Dendritic cell treated with granulocyte-macrophage colony-stimulating factor and Interleukin-4, amounts not matched to agents 40 ng/mL and 50 ng/mL, for 4 days (primary cell): ENCODE results near the gene PDE6H.

Experiments
- H3K27ac Mint-ChIP-seq: one replicate; pipeline ENCODE4 v1.8.0; 2022; ENCODE audit warnings: mild to moderate bottlenecking, mixed read lengths
- H3K27me3 Mint-ChIP-seq: one replicate; pipeline ENCODE4 v1.8.0; 2022; ENCODE audit warnings: mild to moderate bottlenecking, mixed read lengths
- H3K36me3 Mint-ChIP-seq: one replicate; pipeline ENCODE4 v1.8.0; 2022; ENCODE audit warnings: low read depth, mixed read lengths
- H3K4me1 Mint-ChIP-seq: one replicate; pipeline ENCODE4 v1.8.0; 2022; ENCODE audit warnings: low read depth, mixed read lengths
- H3K4me3 Mint-ChIP-seq: one replicate; pipeline ENCODE4 v1.8.0; 2022; ENCODE audit warnings: mild to moderate bottlenecking, moderate library complexity, mixed read lengths
- H3K9me3 Mint-ChIP-seq: one replicate; pipeline ENCODE4 v1.8.0; 2022; ENCODE audit warnings: mixed read lengths
- intact Hi-C: fragments of 100-400 bp; cut with micrococcal nuclease; formaldehyde crosslinking; loops from one replicate; pipeline ENCODE4 v1.15.0; 2022

The PDE6H gene

DNA sequence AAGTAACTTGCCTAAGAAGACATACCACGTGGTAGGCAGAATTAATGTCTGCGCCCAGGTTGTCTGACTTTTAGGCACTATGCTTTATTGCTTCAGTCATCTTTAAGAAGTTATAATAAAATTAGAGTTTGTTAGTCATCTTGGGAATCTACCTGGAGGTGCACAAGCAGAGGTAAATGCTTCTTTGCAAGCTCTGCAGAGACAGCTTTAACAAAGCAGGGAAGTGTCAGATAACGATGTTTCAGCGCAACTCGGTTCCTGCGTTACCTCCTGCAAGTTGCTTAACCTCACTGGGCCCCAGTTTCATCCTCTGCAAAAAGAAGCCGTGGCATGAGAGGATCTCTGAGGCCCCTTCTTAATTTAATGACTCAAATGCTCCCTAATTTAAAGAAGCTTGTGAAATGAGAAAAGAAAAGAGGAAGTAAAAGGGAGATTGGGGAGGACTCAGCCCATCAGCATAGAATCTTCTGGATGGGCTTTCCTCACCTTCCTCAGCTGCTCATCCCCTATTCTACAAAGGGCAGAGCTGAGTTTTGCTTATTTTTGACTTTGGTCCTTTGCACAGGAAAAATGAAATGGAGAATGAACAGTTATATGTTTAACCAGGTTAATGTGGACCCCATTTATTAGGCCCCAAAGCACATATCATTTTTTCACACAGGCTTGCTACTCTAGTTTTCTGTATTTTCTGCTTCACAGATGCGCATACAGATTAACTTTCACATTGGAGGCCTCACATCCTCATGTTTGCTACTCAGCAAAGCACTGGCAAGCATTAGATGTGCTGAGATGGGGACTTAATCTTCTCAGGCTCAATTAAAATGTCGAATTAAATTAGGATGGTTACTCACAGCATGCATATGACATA lies 16.6 kb upstream of the PDE6H start:
- Mint-ChIP-seq H3K27me3 (no peaks in the 10 kb centered on the region), H3K4me3 (peak overlapping the region; percentile 45), H3K36me3 (peaks cover 82% of the 10 kb centered on the region), H3K27ac (peak overlapping the region; percentile 99), H3K4me1 (peaks cover 69% of the 10 kb centered on the region), H3K9me3 (no peaks in the 10 kb centered on the region)
- intact Hi-C loops, result loop anchor here (5.0 to 10.0 kb wide), 2 partner anchors 184 to 569 kb away; a partner anchor contains a TSS

DNA sequence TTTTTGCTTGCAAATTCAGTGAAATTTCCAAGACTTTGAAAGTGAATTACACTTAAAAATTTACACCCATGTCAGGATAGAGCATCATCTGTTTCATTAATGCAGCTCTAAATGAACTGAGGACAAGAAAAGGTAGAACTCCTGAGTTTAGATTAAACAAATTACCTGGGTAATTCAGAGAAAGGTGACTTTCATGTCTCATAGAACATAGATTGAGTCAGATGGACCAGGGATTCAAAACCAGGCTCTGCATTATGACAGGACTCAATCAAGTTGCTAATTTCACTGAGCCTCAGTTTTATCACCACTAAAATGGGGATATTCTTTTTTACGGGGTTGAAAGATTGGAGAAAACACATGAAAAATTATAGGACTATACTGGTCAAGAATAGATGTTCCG lies 15.9 kb upstream of the PDE6H start:
- peaks cover 63% of the 10 kb centered on the region for H3K4me1 Mint-ChIP-seq
- intact Hi-C loops, result loop anchor here (5.0 to 10.0 kb wide), 2 partner anchors 185 to 568 kb away; a partner anchor contains a TSS
- H3K27me3 Mint-ChIP-seq, result no peaks in the 10 kb centered on the region
- H3K4me3 Mint-ChIP-seq, result peak overlapping the region; percentile 45
- peaks cover 79% of the 10 kb centered on the region for H3K36me3 Mint-ChIP-seq
- peak overlapping the region; percentile 99 for H3K27ac Mint-ChIP-seq
- H3K9me3 Mint-ChIP-seq, result no peaks in the 10 kb centered on the region

DNA sequence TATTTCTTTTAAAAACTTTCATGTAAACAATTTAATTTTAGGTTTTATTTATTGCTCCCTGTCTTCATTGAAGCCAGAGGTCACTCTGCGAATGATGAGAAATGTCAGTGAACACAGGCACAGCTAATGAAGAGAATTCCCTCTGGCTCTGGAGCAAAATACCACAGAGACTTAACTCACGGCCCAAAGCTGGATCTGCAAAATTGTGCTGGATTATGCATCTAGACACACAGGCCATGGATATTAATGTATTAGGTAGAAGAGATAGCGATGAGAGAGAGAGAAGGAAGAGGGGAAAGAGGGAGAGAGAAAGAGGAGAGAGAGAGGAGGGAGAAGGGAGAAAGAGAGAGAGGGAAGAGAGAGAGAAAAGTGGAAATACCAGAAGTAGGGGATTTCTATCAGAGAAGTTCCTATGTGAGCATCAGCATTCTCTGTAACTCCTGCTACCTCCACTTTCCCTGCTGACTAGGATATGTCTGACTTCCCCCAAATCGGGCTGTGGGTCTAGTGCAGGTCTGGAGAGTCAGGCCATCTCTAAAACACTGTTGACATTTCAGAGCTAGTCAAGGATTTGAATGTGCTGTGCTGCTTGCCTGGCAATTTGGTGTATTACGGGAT lies 15.2 kb upstream of the PDE6H start:
- Mint-ChIP-seq H3K4me1 (peaks cover 58% of the 10 kb centered on the region), H3K27ac (peak overlapping the region; percentile 99), H3K27me3 (no peaks in the 10 kb centered on the region), H3K4me3 (peak overlapping the region; percentile 97), H3K9me3 (no peaks in the 10 kb centered on the region), H3K36me3 (peaks cover 72% of the 10 kb centered on the region)
- intact Hi-C loops, result loop anchor here (5.0 to 10.0 kb wide), 2 partner anchors 185 to 567 kb away; a partner anchor contains a TSS

DNA sequence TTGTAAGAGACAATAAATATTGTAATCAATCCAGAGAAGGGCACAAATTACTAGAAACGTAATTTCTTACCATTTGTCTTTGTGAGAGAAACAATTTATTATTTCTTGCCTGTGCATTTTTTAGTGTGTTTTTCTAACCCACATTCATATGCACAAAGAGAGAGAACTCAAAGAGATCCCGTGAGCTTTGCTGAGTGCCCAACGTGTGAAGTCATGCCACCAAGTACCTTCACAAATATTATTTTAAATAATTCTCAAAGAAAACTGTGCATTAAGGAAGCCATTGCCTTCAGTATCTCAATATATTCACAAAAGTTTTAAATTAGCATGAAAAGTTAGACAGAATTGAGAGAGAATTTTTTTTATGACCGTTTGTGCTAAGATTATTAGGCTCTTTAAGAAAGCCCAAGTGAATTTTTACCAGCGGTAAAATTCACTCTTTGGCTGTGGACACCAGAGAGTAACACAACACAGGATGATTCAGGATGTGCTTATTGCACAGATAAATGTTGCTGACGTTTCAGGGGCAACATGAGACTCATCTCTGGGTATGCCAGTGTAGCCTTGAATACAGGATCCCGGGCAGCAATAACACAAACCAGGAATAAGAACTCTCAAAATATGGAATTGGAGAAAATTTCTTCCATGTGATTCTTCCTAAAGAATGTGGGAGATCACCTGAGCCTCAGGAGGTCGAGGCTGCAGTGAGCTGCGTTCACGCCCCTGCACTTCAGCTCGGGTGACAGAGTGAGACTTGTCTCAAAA lies 14.3 kb upstream of the PDE6H start:
- no peaks in the 10 kb centered on the region for H3K27me3 Mint-ChIP-seq
- peaks cover 57% of the 10 kb centered on the region for H3K4me1 Mint-ChIP-seq
- H3K4me3 Mint-ChIP-seq, result peak overlapping the region; percentile 97
- H3K36me3 Mint-ChIP-seq, result peaks cover 63% of the 10 kb centered on the region
- H3K9me3 Mint-ChIP-seq, result no peaks in the 10 kb centered on the region
- intact Hi-C loops, result loop anchor here (5.0 to 10.0 kb wide), 2 partner anchors 186 to 566 kb away; a partner anchor contains a TSS
- peak overlapping the region; percentile 99 for H3K27ac Mint-ChIP-seq

DNA sequence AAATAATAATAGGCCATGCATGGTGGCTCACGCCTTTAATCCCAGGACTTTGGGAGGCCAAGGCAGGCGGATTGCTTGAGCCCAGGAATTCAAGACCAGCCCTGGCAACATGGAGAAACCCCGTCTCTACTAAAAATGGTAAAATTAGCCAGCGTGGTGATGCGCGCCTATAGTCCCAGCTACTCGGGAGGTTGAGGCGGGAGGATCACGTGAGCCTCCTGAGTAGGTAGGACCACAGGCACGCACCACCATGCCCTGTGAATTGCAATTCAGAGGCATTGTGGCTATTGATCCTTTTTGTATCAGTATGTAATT lies 13.8 kb upstream of the PDE6H start:
- Mint-ChIP-seq H3K27ac (peak overlapping the region; percentile 99), H3K9me3 (no peaks in the 10 kb centered on the region), H3K36me3 (peaks cover 57% of the 10 kb centered on the region), H3K4me1 (peaks cover 57% of the 10 kb centered on the region), H3K4me3 (peak overlapping the region; percentile 97), H3K27me3 (no peaks in the 10 kb centered on the region)
- intact Hi-C loops, result loop anchor here (5.0 to 10.0 kb wide), 2 partner anchors 187 to 566 kb away; a partner anchor contains a TSS

DNA sequence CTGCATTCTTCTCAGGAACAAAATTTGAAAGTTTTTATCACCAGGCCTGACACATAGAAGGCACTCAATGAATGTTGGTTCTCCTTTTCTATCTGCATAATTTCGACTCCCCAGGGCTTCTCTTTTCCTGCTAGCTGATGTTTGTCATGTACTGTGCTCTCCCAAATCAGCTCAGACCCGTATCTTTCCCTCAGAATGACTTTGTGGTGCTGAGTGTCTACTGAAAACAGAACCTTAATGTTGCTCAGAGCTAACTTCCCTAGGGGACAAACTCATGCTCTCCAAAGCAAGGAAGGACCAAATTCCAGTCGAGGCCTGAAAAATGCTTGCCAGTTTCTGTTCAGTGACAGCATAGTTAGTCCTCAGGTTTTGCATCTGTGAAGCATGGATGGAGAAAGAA lies 13.4 kb upstream of the PDE6H start:
- intact Hi-C loops, result loop anchor here (5.0 to 10.0 kb wide), 2 partner anchors 187 to 565 kb away; a partner anchor contains a TSS
- H3K4me3 Mint-ChIP-seq, result peak overlapping the region; percentile 97
- peaks cover 57% of the 10 kb centered on the region for H3K4me1 Mint-ChIP-seq
- peak overlapping the region; percentile 99 for H3K27ac Mint-ChIP-seq
- no peaks in the 10 kb centered on the region for H3K9me3 Mint-ChIP-seq
- no peaks in the 10 kb centered on the region for H3K27me3 Mint-ChIP-seq
- H3K36me3 Mint-ChIP-seq, result peaks cover 54% of the 10 kb centered on the region

DNA sequence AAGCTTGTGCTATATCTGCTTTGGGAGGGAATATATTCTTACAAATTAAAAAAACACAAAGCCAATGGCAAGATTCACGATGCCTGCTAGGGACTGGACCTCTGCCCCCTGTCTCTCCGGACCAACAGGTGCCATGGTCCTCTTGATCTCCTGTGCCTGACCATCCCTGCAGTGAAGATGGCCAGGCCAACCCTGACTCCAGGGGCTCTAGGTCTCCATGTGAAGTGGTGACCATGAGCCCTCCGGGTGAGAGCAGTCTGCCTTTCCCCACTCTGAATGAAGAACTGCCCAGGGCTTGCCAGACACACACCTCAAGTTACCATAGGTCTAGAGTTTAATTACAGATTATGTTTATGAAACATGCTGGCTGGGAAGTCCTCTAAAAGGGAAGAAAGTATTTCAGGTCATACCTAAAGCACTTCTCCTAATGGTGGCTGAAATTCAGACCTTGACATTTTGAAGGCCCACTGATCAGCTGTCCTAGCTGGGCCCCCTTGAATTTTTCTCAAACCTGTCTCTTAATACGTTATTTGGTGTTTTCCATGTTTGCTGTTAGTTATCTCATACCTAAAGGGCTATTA lies 12.8 kb upstream of the PDE6H start:
- peak overlapping the region; percentile 99 for H3K27ac Mint-ChIP-seq
- intact Hi-C loops, result loop anchor here (5.0 to 10.0 kb wide), 2 partner anchors 188 to 565 kb away; a partner anchor contains a TSS
- H3K9me3 Mint-ChIP-seq, result no peaks in the 10 kb centered on the region
- peak overlapping the region; percentile 97 for H3K4me3 Mint-ChIP-seq
- H3K36me3 Mint-ChIP-seq, result peaks cover 51% of the 10 kb centered on the region
- peaks cover 61% of the 10 kb centered on the region for H3K4me1 Mint-ChIP-seq
- no peaks in the 10 kb centered on the region for H3K27me3 Mint-ChIP-seq

DNA sequence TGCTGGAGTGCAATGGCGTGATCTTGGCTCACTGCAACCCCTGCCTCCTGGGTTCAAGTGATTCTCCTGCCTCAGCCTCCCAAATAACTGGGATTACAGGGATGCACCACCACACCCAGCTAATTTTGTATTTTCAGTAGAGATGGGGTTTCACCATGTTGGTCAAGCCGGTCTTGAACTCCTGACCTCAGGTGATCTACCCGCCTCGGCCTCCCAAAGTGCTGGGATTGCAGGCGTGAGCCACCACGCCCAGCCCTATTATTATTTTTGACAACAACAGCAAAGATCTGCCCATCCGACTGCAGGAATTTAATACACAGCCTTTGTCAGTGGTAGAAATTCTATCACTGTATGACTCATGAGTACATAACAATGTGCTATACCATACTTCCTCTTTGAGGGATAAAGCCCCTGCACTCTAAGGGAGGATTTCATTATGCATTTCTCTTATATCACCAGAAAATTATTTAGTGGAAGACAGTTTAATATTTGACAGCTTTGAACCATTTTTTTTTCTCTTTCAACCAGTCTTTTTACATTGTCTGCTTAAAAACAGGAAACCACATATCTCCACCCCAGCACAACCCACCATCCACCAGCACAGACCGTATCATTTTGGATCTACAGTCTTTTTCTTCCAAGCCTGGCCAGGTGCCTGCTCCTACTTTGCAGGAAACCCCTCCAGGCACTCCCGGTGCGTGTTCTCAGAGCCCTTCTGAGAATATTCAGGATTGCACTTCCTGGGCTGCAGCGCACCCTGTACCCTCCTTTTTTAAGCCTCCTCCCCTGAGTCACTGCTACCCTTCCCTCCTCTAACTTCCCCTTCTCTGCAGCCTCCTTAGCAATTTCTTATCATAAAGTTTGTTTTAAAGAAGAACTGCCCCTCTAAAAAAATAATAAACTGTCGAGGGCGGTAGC lies 12.0 kb upstream of the PDE6H start:
- Mint-ChIP-seq H3K27ac (peak overlapping the region; percentile 99), H3K36me3 (peaks cover 51% of the 10 kb centered on the region), H3K4me3 (peak overlapping the region; percentile 97), H3K27me3 (no peaks in the 10 kb centered on the region), H3K4me1 (peaks cover 69% of the 10 kb centered on the region), H3K9me3 (no peaks in the 10 kb centered on the region)
- intact Hi-C loops, result no loop called here

DNA sequence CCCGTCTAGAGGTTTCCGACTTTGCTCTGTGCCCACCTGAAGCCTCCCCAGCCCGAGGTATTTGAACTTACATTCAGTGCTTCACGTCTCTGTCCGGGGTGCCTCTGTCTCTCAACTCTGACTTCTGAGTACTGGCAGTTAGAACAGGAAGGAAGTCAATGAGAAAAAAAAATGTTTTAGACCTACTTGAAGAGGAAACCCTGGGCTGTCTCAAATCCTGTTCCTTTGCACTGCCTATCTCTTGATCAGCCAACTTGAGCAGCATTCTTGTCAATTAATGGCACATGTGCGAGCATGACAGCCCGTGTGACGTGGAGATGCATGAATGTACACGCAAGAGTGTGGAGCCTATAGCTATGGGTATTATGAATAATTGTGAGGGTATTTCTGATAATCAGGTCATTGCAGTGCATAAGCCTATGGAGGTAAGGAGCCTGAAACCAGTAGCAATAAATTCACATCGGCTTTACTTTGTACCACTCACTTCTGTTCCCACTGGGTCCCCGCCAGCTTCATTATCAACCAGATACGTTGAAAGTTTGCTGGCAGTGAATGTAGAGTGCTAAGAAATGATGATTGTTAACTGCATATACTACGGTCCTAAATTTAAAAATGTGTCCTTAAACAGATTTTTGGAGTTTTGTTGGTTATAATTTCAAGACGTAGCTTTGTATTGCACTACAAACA lies 11.2 kb upstream of the PDE6H start, which contains the start of gene ARHGDIB:
ARHGDIB (minus strand) TSS at position 136 of the 687 bp plus-strand sequence. CDS start 10,889 bp downstream, outside the sequence.
- Mint-ChIP-seq H3K4me3 (peak within 1 kb of the TSS; percentile 97), H3K27me3 (no peaks in the 10 kb centered on the region), H3K9me3 (no peaks in the 10 kb centered on the region), H3K36me3 (peaks cover 49% of the 10 kb centered on the region), H3K27ac (peak within 1 kb of the TSS; percentile 99), H3K4me1 (peaks cover 67% of the 10 kb centered on the region)
- intact Hi-C loops, result loop anchor here (2.0 kb wide), 1 partner anchor 15 kb away; no protein-coding TSS in a partner anchor

DNA sequence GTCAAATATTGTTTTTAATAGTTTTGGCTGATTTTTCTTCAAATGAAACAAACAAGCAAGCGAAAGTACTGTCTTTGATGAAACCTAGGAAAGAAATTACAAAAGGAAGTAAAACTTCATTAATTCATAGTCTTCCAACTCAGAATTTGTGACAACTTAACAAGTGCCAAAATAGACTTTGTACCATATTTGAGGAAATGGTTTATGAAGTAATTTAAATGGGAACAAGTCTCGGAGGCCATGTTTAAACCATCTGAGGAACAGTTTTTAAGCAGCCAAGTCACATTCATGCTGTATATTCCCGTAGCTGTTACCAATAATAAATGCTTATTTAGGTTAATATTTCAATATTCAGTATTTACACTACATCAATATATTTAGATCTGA lies 10.7 kb upstream of the PDE6H start:
- peak overlapping the region; percentile 99 for H3K27ac Mint-ChIP-seq
- peaks cover 43% of the 10 kb centered on the region for H3K36me3 Mint-ChIP-seq
- no peaks in the 10 kb centered on the region for H3K9me3 Mint-ChIP-seq
- intact Hi-C loops, result loop anchor here (2.0 kb wide), 1 partner anchor 15 kb away; no protein-coding TSS in a partner anchor
- H3K4me3 Mint-ChIP-seq, result peak overlapping the region; percentile 97
- H3K27me3 Mint-ChIP-seq, result no peaks in the 10 kb centered on the region
- H3K4me1 Mint-ChIP-seq, result peaks cover 61% of the 10 kb centered on the region

DNA sequence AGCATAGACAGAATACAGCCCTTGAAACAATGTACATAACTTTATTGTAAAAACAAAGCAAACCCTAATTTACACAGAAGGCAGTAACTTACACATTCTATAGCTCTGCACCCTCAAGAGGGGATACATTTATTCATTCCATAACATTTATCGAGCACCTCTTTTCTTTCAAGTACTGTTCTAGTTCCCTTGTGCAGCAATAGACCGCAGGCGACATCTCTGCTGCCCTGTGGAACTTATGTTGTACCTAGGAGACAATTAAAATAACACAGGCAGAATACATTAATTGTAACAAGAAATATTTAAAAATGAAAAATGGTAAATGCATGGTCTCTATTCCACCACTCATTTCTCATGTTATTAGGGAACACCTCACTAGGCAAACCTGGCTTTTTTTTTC lies 10.0 kb upstream of the PDE6H start:
- H3K4me1 Mint-ChIP-seq, result peaks cover 55% of the 10 kb centered on the region
- H3K27ac Mint-ChIP-seq, result peak overlapping the region; percentile 99
- H3K4me3 Mint-ChIP-seq, result no peak overlapping the region
- H3K36me3 Mint-ChIP-seq, result peaks cover 38% of the 10 kb centered on the region
- H3K9me3 Mint-ChIP-seq, result no peaks in the 10 kb centered on the region
- intact Hi-C loops, result loop anchor here (2.0 kb wide), 1 partner anchor 14 kb away; no protein-coding TSS in a partner anchor
- no peaks in the 10 kb centered on the region for H3K27me3 Mint-ChIP-seq

DNA sequence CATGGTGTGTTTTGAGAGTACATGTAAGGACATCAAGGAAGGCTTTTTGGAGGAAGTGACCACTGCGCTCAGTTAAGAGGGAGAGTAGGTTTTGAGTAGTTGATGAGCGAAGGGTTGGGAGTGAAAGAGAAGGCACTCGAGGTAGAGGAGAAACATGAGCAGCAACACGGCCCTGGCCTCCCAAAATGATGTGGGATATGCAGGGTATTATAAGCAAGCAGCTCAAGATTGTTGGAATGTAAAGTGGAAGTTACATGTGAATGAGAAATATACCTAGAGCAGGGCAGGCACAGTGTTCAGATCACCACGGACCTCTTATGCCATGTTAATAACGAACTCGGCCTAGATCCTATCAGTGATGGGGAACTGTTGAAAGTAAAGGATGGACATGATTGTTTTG lies 9.3 kb upstream of the PDE6H start:
- Mint-ChIP-seq H3K4me1 (peaks cover 50% of the 10 kb centered on the region), H3K9me3 (no peaks in the 10 kb centered on the region), H3K4me3 (peak overlapping the region; percentile 4), H3K36me3 (peaks cover 31% of the 10 kb centered on the region), H3K27me3 (no peaks in the 10 kb centered on the region), H3K27ac (peak overlapping the region; percentile 99)
- intact Hi-C loops, result loop anchor here (2.0 kb wide), 1 partner anchor 13 kb away; no protein-coding TSS in a partner anchor
